HG03159 (cell line): ENCODE measurements around the gene RNF150.

ENCODE experiments used
- ATAC-seq: cut with Tn5 transposase; IDR thresholded peaks from one replicate; pipeline ENCODE4 v1.9.1; 2021; ENCODE audit warnings: mild to moderate bottlenecking, moderate library complexity; ENCODE audit not compliant: unreplicated experiment

RNF150 gene

GRCh38 chr4:141028024-141028529 is 105.2 kb downstream of the RNF150 start:
- ATAC-seq: no peak

GRCh38 chr4:141027421-141027820 is 105.8 kb downstream of the RNF150 start:
- ATAC-seq: no peak

GRCh38 chr4:141026900-141027299 is 106.4 kb downstream of the RNF150 start:
- no peak for ATAC-seq

GRCh38 chr4:141023051-141023450 is 110.2 kb downstream of the RNF150 start:
- ATAC-seq: no peak

- ATAC-seq: no peak
These were observed 111.1 kb downstream of the RNF150 start for GRCh38 chr4:141022111-141022695.

DNA sequence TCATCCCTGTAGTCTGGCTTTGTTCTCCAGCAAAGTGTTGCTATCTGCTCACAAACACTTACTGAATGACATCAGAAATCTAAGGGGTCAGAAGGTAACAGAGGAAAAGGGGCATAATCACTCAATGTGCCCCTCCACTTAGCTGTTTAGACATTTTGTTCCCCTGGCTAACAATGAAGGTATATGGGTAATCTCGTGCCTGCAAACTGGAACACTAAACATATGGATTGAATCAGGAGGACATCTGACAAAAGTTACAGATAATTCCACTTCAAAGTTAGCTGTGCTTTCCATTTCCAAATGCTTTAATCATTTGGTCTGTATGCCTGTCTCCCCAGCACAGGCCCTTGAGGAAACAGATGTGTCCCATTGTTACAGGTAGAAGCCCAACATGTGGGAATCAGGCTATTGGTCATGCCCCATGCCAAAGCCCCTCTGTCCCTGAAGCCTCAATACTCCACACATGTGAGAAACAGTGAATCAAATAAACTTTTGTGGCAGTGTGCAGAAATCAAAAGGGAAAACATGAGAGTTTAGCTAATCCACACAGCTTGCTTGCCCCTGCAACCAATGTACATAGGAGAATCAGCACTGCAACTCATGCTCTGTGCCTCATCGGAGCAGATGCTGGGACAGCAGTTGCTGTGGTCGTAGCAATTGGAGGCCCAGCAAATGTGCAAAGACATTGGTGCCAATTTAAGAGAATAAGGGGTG is 111.7 kb downstream of the RNF150 start:
- no peak for ATAC-seq

GRCh38 chr4:141020801-141021261 is 112.4 kb downstream of the RNF150 start:
- no peak for ATAC-seq

DNA sequence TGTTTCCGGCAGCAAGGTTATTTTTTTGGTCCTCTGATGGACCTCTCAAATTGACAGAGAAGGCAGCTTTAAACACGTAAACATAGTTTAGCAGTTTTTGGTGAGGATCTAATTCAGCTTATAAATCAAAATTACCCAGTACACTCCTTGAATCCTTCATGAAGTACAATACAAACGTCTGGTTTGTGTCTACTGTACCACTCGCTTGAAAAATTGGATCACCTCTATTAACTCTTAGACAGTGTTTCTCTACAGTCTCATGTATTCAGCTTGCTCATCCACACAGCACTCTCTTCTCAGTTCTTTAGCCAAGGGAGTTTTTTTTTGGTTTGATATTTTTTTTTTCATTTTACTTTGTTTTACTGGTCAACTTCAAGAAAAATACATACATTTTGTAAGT is 113.5 kb downstream of the RNF150 start:
- ATAC-seq: no peak

DNA sequence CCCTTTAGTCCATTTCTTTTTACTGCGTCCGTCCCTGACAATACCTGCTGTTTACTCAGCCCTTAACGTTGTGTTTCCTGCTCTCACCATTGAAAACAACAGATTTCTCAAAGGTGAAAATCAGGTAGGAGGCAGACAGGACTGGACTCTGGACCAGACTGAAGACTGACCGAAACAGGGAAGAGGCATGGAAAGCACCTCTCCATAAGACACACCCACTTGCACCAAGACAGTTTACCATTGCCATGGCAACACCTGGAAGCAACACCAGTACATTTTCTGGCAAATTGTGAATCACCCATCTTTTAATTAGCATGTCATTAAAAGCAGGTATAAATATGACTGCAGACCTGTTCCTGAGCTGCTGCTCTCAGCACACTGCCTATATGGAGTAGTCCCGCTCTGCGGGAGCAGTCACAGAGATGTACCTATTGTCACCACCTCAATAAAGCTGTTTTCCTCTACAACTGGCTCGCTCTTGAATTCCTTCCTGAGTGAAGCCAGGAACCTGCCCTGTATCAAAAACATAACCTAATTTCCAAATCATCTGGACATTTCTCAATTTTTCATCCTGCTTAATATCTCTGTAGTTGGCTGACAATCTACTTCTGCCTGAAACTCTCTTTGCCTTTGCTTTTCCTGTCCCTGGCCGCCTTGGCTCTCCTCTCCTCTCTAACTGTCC is 117.0 kb downstream of the RNF150 start:
- no peak for ATAC-seq

- no peak for ATAC-seq
These were observed 119.4 kb downstream of the RNF150 start for GRCh38 chr4:141013899-141014298.

- no peak for ATAC-seq
These were observed 121.4 kb downstream of the RNF150 start for GRCh38 chr4:141011901-141012315.

DNA sequence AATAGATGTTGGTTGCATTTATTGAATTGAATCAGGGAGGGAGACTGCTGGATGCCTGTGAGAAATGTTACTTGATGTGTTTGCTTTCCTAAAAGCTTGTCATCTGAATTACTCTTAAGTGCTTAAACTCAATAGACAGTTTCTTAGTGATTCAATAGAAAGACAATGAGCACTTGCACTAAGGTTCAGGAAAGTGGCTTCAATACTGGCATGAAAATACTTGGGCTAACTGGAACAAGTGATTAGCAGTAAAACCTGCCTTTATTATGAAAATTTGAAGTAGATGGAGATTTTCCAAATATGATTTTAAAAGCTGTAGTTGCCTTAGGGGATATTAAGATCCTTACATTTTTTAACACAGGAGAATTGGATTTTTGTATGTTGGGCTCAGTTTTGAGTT is 123.3 kb downstream of the RNF150 start:
- ATAC-seq: no peak

- no peak for ATAC-seq
These were observed 124.1 kb downstream of the RNF150 start for GRCh38 chr4:141009129-141009528.

GRCh38 chr4:141006242-141006802 is 126.9 kb downstream of the RNF150 start:
- no peak for ATAC-seq

GRCh38 chr4:141004823-141005222 is 128.4 kb downstream of the RNF150 start:
- no peak for ATAC-seq

- ATAC-seq: no peak
These were observed 130.1 kb downstream of the RNF150 start for GRCh38 chr4:141003193-141003592.

DNA sequence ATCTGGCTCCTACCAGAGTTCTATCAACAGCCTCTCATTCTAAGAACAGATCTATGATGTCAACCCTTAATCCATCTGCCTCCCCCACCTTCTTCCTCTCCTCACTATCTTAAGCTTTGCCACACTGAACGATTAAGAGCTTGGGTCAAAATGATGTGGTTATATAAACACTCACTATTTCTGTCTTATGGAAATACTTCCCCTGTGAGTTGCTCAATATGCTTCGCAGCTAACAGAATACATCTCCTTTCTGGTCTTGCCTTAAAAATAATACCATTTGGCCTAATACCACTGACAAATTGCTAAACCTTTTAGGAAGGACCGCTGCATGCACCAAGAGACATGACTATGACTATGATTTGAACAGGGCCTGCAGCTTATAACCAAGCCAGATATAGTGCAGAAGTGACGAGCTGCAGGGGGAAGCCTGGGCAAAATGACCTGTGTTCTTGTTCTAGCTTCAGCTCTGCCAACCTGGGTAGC is 130.9 kb downstream of the RNF150 start:
- no peak for ATAC-seq

DNA sequence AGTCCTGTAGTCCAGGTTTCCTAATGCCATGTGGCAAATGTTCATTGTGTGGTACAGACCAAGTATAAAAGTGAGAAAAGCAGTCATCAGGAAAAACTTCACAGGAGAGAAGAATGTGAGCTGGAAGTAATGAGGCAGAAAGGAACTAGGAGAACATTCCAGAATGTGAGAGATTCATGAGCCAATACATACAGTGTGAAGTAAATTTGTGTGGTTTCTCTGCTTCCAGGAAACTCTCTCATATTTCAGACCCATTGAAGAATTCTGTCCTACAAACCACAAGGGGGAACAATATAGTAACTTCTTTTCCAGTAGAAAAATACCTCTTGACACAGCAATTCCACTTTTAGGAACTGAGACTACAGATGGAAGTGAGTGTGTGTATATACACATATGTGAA is 136.5 kb downstream of the RNF150 start:
- no peak for ATAC-seq

- ATAC-seq: no peak
These were observed 138.2 kb downstream of the RNF150 start for GRCh38 chr4:140995058-140995457.

DNA sequence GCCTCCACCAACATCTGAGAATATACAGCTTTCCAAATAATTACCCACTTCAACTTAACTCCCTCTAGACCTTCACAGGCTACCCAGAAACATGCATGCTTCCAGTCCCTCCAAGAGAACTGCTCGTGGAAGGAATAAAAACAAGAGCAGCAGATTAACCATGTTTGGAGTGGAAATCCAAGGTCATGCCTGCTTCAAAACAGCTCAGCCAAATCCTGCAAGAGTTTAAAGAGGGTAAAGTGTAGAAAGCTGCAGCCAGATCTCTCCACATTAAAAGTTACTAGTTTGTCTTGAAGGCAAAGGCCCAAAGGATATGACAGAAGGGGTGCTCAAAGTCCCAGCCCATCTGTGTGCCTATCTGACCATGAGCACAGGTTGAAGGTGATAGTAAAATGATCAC is 139.3 kb downstream of the RNF150 start:
- no peak for ATAC-seq

DNA sequence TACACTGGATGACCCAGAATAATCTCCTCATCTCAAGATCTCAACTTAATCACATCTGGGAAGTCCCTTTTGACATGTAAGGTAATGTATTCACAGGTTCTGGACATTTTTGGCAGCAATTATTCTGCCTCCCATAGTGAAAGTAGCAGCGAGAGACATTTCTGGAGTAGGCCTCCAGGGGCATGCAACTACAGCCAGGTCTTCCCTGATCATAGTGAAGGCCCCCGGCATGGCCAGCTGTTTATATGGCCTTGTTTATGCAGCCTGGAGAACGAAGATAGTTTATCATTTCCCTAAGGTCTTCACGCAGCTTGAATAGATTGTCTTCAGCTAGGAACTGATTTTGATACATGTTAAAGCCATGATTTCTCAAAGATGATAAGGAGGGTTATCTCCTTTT is 139.9 kb downstream of the RNF150 start:
- no peak for ATAC-seq
